GM19463 (cell line): ENCODE results near the gene BRAT1.
A peak's percentile ranks its signal among the peaks of the same experiment; 100 is the strongest.

Source experiments
- ATAC-seq: cut with Tn5 transposase; IDR thresholded peaks from one replicate; pipeline ENCODE4 v1.9.1; 2021; ENCODE audit warnings: mild to moderate bottlenecking, moderate library complexity; ENCODE audit not compliant: unreplicated experiment

Gene BRAT1

DNA sequence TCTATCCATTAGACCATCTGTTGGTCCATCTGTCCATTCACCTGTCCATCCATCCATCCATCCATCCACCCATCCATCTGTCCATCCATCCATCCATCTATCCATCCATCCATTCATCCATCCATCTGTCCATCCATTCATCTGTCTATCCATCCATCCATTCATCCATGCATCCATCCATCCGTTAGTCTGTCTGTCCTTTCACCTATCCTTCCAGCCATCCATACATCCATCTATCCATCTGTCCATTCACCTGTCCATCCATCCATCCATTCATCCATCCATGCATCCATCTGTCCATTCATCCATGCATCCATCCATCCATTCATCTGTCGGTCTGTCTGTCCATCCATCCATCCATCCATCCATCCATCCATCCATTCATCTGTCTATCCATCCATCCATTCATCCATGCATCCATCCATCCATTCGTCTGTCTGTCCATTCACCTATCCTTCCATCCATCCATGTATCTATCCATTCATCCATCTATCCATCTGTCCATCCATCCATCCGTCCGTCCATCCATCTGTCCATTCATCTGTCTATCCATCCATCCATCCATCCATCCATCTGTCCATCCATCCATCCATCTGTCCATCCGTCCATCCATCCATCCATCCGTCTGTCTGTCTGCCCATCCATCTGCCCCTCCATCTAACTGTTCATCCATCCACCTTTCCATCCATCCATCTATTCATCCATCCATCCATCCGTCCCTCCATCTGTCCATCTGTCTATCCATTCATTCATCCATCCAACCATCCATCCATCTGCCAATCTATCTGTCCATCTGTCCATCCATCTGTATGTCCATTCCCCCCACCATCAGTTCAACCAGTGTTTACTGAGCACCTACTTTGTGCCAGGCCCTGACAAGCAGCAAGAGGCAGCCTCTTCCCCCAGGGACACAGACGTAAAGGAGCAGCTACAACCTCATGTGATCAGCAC lies 40.6 kb downstream of the BRAT1 start:
- no peak for ATAC-seq

GRCh38 chr7:2513702-2514101 lies 41.6 kb downstream of the BRAT1 start:
- no peak for ATAC-seq

GRCh38 chr7:2512713-2513112 lies 42.6 kb downstream of the BRAT1 start:
- no peak for ATAC-seq

DNA sequence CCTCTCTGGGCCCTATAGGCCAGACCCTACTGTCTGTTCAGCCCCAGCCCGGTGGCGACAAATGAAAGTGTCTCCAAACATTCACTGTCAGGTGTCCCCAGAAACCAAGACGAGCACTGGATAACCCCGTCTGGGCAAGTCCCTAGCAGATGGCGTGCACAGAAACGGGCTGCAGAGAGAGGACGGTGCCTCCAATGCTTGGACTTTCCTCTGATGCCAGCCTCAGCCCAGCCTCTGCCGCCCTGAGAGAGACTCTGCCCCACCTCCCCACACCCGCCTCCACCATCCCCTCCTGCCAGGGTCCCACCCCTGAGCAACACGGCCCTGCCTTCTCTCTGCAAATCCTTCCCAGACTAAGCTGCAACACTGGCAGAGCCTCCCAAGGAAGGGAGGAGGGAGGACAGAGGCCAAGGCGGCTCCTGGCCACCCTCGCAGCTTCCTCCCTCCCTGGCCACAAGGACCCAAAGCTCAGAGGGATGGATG lies 43.1 kb downstream of the BRAT1 start:
- ATAC-seq, result no peak

- no peak for ATAC-seq
These were observed 43.6 kb downstream of the BRAT1 start for GRCh38 chr7:2511769-2512168.

DNA sequence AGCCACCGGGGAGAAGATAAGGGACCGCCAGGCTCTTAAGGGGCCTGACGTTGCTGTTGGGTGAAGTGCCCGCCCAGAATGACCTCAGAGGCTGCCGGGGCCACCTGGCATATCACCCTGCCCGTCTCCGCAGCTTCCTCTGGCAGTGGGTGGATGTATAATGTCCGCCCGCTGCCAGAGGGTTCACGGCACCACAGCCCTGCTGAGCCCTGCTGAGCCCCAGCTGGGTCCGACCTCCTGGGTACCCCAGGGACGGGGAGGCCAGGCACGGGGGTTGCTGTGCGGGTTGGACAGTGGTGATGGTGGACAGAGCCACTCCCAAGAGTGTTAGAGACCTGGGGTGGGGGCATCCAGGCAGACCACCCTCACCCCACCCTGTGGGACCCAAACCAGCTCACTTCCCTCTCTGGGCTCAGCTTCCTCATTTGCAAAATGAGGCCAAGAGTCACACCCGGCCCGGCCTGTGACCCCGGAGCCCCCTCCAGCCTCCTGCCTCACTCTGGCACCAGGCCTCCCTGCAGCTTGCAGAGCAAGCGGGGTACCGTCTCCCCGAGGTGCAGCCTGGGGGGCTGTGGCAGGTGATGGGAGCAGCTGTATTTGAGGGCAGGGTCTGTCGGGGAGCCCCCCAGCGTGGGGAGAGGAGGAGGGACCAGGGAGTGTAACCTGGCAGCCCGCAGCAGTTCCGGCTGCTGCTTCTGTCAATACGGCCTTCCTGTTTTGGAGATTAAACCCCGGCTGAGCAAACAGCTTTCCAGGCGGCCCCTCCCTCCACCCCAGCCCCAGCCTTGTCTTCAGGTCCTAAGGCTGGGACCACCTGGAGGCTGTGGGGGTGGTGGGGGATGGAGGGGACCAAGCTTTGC lies 44.2 kb downstream of the BRAT1 start:
- no peak for ATAC-seq

DNA sequence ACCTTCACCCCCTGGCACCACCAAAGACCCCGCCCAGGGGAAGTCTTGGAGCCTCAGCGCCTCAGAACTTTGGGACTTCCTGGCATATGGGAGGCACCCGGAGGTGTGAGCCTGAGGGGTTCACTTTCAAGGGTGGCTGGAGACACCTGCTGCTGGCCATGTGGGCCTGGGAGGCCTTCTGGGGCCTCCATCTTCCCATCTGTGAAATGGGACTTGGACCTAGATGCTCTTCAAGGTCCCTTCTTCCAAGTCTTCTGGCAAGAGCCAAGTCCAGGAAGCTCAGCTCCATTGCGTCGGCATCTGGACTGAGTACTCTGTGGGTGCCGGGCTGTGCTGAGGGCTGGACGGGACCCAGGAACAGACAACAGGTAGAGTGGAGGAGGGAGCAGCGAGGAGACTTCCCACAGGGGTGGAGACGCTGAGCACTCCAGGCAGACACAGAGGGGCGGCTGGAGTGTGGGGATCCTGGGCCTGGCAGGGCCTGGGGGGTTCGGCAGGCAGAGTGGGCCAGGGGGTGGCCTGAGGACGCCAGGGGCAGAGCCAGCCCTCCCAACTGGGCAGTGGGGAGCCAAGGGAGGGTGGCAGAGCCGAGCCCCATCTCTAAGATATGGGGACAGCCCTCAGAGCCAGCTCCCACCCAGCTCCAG lies 45.1 kb downstream of the BRAT1 start:
- no peak for ATAC-seq

GRCh38 chr7:2509298-2509906 lies 45.9 kb downstream of the BRAT1 start:
- no peak for ATAC-seq

- ATAC-seq, result peak; percentile 53
These were observed 46.8 kb downstream of the BRAT1 start for GRCh38 chr7:2508327-2509215.

GRCh38 chr7:2507917-2508306 lies 47.4 kb downstream of the BRAT1 start:
- ATAC-seq, result no peak

DNA sequence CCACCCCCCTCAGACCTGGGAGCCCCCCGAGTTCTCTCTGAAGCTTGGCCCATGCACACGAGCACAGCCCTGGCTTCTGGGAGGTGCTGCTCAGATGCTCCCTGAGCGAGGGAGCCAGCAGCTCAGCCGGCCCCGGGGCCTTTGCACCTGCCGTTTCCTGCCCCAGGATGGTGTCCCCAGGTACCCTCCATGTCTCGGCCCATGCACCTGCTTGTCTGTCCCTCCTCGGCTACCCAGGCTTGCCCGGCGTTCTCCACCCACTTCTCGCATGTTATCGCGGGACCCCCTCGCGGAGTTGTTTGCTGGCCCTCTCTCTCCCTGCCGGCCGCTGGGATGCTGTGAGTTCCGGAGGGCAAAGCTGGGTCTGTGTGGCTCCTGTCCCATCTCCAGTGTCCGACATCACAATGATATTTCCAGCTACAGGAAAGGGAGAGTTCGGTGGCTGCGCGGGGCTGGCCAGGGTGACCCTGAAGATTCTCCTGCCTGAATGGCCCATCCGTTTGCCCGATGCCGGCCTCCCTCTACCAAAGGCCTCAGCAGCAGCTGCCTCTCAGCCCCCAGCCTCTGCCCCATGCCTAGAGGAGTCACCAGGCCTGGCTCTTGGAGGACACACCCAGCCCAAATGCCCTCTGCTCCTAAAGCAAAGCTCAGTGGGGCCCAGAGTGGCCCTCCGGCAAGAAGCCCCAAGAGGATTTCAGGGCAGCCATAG lies 48.0 kb downstream of the BRAT1 start:
- ATAC-seq, result no peak

DNA sequence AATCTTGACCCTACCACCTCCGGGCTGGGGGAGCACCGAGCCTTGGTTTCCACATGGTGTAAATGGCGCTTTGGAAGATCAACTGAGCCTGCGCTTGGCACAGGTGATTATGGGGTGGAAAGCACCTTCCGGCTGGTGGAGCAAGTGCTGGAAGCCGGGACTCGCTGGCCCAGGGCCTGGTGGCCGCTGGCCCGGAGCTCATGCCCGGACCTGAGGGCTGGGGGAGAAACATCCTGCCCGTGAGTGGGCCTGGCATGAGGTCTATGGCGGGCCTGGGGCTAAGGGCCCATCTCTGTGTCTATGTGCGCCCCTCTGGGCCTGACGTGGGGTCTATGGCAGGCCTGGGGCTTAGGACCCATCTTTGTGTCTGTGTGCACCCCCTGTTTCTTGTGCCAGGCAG lies 49.9 kb downstream of the BRAT1 start:
- no peak for ATAC-seq

DNA sequence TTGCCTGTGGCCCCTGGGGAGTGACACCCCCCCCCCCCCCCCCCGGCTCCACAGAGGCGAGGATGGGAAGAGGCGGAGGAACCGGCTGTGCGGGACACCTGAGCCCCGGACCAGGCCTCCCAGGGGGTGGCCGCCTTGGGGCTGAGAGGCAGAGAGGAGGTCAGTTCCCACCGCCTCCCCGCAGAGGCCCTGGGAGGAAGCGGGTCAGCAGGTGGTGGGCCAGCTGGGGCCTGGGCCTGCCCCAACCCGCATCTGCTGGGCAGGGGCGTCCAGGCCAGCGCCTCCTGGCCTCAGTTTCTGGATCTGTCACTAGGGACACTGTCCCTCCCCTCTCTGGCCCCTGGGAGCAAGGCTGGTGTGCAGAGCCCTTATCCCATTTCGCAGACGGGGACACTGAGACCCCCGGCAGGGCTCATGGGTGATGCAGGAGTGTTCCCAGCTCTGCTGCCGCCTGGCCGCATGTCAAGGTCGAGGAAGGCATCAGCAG lies 50.4 kb downstream of the BRAT1 start:
- no peak for ATAC-seq

- no peak for ATAC-seq
These were observed 51.0 kb downstream of the BRAT1 start for GRCh38 chr7:2504128-2504888.

DNA sequence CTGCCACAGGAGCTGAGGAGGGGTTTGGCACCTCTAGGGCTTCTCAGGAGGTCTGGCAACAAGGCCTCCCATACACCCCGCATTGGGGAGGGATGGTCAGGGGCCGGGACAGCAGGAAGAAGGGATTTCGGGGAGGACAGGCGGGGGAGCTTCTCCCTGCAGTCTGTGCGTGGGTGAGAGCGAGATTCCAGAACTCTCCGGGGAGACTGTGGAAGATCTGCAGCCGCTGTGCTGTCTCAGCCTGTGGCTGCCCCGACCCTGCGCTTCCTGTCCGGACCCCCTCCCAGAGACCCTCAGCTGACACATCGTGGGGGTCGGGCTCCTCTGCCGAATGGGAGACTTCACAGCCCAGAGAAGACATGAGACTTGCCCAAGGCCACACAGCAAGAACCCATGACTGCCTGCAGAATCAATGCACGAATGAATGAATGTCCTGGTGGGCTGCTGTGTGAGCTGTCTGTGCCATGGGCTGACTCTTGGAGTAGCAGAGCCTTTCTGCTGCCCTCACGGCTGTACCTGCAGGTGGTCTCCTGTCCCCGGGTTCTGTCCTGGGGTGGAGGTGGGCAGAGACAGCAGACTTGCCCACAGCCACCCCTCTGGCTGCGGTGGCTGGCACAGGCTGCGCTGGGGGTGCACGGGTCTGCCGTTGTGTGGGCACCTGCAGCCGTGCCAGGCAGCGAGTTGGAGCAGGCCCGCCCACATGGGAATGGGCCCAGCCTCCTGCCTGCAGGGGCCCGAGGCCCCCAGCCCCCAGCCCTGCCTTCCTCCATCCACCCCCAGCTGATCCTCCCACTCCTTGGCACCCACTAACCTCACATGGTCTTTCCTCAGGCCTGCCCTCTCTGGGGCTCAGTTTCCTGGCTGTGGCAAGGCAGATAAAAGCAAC lies 52.0 kb downstream of the BRAT1 start:
- ATAC-seq, result no peak

DNA sequence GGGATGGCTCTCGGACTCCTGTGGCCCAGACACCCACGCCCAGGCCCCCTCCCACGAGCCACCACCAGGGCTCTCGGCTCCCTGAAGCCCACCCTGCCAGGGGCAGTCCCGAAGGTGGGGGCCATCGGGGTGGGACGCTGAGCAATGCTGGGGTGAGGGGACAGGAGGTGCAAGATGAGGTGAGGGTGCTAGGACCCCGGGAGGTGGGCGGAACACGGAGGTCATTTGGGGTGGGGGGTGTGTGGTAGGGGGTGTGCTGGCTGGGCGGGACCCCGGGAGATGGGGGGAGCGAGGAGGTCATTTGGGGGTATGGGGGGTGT lies 52.7 kb downstream of the BRAT1 start:
- ATAC-seq, result no peak

DNA sequence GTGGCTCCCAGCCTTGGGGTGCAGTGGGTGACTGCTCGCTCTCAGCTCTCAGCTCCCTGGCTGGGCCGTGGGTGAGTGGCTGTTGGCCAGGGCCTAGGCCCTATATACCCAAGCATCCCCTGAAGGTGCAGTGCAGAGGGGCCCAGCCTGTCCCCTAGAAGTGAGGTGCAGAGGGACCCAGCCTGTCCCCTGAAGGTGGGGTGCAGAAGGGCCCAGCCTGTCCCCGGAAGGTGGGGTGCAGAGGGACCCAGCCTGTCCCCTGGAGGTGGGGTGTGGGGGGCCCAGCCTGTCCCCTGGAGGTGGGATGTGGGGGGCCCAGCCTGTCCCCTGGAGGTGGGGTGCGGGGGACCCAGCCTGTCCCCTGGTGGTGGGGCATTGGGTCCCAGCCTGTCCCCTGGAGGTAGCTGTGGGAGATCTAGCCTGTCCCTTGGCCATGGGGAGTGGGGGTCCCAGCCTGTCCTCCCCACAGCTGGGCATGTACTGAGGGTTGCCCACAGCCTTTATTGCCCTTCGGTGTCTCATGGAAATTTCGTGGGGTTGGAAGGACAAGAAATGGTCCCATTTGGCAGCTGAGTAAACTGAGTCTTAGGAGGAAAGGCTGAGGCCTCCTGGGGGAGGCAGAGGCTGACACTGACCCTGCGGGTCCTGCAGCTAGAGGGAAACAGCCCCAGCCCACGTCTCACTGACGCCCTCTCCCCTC lies 53.2 kb downstream of the BRAT1 start:
- ATAC-seq, result no peak
